ENCODE results near the gene CAPZB. TPM values are rescaled to one million over a fixed set of nuclear protein-coding genes. Genes with fewer than 3 reads are reported as not detected.
A peak's percentile ranks its signal among the peaks of the same experiment; 100 is the strongest.

Gene CAPZB
- total RNA-seq, 6 experiments from 2014 or later, result 565 to 646 (median 603) TPM

DNA sequence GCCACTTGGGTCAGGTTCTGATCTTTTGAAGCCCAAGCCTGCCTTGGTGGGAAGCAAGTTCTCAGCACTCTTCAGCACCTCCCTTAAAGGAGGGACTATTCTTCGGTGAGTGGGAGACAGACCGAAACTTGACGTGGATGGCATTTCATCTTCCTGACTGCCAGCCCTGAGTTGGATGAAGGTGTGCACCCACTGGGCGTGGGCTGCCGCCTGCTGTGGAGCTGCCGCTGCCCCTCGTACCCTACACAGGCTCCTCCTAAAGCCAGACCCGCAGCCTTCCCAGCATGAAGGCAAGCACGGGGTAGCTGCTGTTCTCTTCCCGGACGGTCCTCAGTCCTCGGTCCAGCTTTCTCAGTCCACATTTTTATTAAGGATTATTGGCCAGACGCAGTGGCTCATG, 89.1 kb downstream of the CAPZB start:
- peaks cover 40% of the 10 kb centered on the region for H3K36me3 Mint-ChIP-seq (ENCODE audit: low read depth)
- H3K27me3 Mint-ChIP-seq (ENCODE audit: insufficient read depth), result peaks cover 7% of the 10 kb centered on the region
- peak overlapping the region; percentile 89 for H3K27ac Mint-ChIP-seq
- H3K9me3 Mint-ChIP-seq, result no peaks in the 10 kb centered on the region
- peak overlapping the region; percentile 55; the same call in 1 of the 2 replicates for H3K4me3 Mint-ChIP-seq
- TF ChIP-seq, protein P1, sequence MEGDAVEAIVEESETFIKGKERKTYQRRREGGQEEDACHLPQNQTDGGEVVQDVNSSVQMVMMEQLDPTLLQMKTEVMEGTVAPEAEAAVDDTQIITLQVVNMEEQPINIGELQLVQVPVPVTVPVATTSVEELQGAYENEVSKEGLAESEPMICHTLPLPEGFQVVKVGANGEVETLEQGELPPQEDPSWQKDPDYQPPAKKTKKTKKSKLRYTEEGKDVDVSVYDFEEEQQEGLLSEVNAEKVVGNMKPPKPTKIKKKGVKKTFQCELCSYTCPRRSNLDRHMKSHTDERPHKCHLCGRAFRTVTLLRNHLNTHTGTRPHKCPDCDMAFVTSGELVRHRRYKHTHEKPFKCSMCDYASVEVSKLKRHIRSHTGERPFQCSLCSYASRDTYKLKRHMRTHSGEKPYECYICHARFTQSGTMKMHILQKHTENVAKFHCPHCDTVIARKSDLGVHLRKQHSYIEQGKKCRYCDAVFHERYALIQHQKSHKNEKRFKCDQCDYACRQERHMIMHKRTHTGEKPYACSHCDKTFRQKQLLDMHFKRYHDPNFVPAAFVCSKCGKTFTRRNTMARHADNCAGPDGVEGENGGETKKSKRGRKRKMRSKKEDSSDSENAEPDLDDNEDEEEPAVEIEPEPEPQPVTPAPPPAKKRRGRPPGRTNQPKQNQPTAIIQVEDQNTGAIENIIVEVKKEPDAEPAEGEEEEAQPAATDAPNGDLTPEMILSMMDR (IDR thresholded peaks at IDR 0.05), result no peak
- no peak for DNase-seq
- H3K4me1 Mint-ChIP-seq (ENCODE audit: low read depth), result peaks cover 81% of the 10 kb centered on the region

DNA sequence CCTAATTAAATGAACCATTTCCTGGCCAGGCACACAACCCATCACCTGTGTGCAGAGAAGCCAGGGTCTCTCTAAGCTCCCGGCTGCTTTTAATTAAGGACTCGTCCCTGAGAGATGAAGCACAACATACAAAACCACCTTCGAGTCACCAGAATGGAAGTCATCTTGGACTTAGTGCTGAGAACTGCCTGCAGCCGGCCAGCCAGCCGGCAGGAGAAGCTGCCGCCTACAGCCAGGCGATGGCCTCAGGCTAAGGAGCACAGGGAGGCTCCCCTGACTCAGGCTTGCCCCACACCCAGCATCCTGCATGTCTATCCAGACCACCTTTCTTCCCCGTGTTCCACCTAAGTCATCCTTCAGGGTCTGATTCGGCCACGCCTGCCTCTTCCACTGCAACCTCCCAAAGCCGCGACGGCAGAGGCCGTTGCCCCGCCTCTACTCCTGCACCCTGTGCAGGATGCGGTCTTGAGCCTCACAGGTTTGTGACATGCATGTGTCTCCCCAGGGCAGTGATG, 89.6 kb downstream of the CAPZB start:
- peak overlapping the region; percentile 55 for H3K4me3 Mint-ChIP-seq
- DNase-seq, result peak; percentile 94
- H3K27me3 Mint-ChIP-seq (ENCODE audit: insufficient read depth), result peaks cover 7% of the 10 kb centered on the region
- no peaks in the 10 kb centered on the region for H3K9me3 Mint-ChIP-seq
- peak overlapping the region; percentile 89 for H3K27ac Mint-ChIP-seq
- H3K36me3 Mint-ChIP-seq (ENCODE audit: low read depth), result peaks cover 35% of the 10 kb centered on the region
- H3K4me1 Mint-ChIP-seq (ENCODE audit: low read depth), result peaks cover 81% of the 10 kb centered on the region
- TF ChIP-seq, protein P1 (IDR thresholded peaks at IDR 0.05), result peak; percentile 48

DNA sequence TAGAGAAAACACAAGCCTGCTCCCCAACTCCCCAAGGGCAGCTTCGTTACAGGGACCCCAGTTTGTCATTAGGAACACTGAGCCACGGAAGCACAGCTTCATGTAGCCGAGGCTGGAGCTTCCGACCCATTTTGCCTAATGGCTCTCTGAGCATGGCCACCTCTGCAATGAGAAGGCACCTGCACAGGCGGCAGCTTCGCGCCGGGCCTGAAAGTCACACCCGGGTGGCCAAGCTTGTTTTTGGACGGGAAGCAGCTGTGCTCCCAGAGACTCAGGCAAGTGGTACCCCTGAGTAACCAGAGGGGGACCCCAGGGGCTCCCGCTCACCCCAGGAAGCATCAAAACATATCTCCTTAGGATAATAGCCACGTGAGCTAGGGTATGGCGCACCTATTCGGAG, 92.3 kb downstream of the CAPZB start:
- Mint-ChIP-seq H3K36me3 (ENCODE audit: low read depth) (peaks cover 17% of the 10 kb centered on the region; the same call in 1 of the 2 replicates), H3K9me3 (no peaks in the 10 kb centered on the region), H3K27ac (peak overlapping the region; percentile 38; the same call in 1 of the 2 replicates), H3K4me3 (no peak overlapping the region), H3K27me3 (ENCODE audit: insufficient read depth) (peaks cover 3% of the 10 kb centered on the region), H3K4me1 (ENCODE audit: low read depth) (peaks cover 81% of the 10 kb centered on the region)
- TF ChIP-seq, protein P1 (IDR thresholded peaks at IDR 0.05), result no peak
- no peak for DNase-seq

DNA sequence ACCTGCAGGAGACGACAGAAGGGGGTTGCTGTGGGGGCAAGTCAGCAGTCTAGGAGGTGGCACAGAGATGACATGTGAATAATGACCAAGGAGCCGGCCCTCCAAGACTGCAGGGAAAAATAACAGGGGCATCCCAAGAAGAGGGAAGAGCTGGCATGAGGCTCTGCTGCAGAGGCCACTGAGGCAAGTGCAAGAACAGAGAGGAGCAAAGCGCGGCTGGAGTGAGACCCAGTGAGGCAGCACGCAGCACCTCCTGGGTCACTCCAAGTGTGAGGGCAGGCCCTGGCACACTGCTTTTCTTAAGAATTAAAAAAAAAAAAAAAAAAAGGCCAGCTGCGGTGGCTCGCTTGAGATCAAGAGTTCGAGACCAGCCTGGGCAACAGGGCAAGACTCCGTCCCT, 93.1 kb downstream of the CAPZB start:
- H3K27me3 Mint-ChIP-seq (ENCODE audit: insufficient read depth), result peaks cover 3% of the 10 kb centered on the region
- no peak for DNase-seq
- peaks cover 8% of the 10 kb centered on the region; the same call in 1 of the 2 replicates for H3K36me3 Mint-ChIP-seq (ENCODE audit: low read depth)
- H3K4me3 Mint-ChIP-seq, result peak overlapping the region; percentile 84
- peak overlapping the region; percentile 89 for H3K27ac Mint-ChIP-seq
- H3K4me1 Mint-ChIP-seq (ENCODE audit: low read depth), result peaks cover 78% of the 10 kb centered on the region
- TF ChIP-seq, protein P1 (IDR thresholded peaks at IDR 0.05), result no peak
- no peaks in the 10 kb centered on the region for H3K9me3 Mint-ChIP-seq

DNA sequence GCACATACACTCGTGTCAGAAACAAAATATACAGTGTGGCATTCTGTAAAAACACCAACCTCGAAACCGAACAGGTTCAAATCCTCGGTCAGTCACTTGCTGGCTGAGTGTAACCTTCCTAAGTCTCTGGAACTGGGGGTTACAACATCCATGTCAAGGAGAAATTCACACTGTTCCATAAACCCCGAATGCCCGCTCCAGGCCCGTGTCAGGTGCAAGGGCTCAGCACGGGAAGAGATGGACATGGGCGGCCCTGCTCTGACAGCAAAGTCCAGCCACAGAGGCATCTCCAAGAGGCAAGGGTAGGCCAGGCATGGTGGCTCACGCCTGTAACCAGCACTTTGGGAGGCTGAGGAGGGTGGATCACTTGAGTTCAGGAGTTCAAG, 93.8 kb downstream of the CAPZB start:
- H3K27ac Mint-ChIP-seq, result peak overlapping the region; percentile 89
- TF ChIP-seq, protein P1 (IDR thresholded peaks at IDR 0.05), result peak; percentile 43

More for the DNA sequence above, 93.8 kb downstream of the CAPZB start:
- Mint-ChIP-seq H3K36me3 (ENCODE audit: low read depth) (peaks cover 5% of the 10 kb centered on the region; the same call in 1 of the 2 replicates), H3K9me3 (no peaks in the 10 kb centered on the region), H3K4me1 (ENCODE audit: low read depth) (peaks cover 79% of the 10 kb centered on the region), H3K4me3 (peak overlapping the region; percentile 84), H3K27me3 (ENCODE audit: insufficient read depth) (peaks cover 3% of the 10 kb centered on the region)
- DNase-seq, result no peak

Data from HFFc6 (cell line).